Activated CD8-positive, alpha-beta memory T cell treated with anti-CD3 and anti-CD28 coated beads for 1 hour (primary cell): ENCODE data around the gene PGAP2.
"Not testable (repeated sequence)": the region's sequence is repeated elsewhere in the genome, so short reads cannot be mapped to it uniquely, and the experiment has no call there.

ENCODE experiments used
- DNase-seq, 2 donors: peaks; one replicate each; pipeline ENCODE4 v3.0.0-alpha.2; 2020; ENCODE audit warnings: low read depth in 1 of 2; ENCODE audit errors: extremely low read depth in 1 of 2

PGAP2 gene

DNA sequence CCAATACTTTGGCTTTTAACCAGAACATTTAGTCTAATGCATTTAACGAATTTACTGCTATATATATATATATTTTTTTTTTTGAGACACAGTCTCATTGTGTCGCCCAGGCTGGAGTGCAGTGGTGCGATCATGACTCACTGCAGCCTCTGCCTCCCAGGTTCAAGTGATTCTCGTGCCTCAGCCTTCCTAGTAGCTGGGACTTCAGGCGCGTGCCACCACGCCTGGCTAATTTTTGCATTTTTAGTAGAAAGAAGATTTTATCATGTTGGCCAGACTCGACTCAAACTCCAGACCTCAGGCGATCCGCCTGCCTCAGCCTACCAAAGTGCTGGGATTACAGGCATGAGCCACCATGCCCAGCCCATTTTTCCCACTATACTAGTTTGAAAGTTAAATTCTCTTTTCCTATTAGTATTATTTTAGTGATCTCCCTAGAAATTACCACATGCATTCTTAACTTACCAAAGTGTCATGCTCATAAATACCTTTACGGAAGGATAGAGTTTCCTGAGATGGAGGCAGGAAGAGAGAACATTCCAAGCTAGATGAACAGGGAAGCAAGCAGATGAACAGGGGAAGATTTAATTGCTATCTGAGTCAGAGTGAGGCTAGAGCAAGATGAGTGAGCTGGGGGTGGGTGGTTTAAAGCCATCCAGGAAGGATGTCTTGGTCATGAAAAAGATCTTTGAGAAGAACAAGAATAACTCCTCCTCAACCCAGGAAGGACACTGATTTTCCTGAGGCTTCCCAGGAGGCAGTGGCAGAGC lies 4.4 kb upstream of the PGAP2 start:
- DNase-seq, result no peak

DNA sequence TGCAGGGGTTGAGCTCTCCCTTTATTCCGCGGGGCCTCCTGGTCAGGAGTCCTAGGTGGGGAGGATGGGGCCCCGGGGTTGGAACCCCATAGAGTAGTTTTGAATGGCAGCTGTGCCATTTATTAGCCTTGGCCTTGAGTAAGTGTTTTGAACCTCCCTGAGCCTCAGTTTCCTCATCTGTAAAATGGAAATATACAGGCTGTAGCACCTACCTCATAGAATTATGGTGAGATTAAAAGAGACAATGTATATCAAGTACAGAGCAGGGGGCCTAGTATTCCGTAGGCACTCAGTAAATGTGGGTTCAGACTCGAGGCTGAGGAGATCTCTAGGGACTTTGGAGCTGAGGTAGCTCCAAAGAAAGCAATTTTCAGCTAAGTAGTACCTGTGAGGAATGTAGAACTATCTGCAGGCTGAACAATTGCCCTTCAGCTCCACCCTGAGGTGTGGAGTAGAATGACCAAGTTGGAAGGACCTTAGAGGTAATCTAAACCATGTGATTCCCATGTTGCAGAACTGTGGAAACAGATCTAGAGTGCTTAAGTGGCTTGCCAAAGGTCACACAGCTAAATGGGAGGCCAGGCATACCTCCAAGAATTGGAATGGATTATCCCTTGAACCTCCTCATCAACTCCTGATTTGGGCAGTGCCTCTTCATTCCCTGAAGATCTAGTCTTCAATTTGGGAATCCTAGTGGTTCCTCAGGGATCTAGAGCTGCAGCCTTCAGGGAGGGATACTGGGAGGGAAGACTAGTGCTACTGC lies 682 bp downstream of the PGAP2 start:
- no peak for DNase-seq

- DNase-seq, result no peak
These were observed 1.2 kb downstream of the PGAP2 start for GRCh38 chr11:3809624-3809928.

DNA sequence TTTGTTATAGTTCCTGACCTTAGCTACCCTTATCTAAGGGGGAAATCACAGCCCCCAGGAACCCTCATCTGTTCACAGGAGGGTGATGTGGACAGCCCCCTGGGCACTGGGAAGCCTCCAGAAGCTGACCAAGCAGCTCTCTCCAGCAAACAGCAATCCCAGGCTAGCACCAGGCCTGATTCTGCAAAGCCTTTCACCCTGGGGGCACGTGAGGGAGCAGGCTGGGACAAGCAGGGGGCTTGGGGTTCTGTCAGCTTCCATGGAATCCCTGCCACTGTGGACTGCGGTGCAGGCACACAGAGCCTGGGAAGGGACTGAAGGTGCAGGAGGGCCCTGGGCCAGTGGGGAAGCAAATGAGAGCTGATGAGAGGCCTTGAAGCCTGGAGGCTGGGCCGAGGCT lies 2.1 kb downstream of the PGAP2 start:
- no peak for DNase-seq

DNA sequence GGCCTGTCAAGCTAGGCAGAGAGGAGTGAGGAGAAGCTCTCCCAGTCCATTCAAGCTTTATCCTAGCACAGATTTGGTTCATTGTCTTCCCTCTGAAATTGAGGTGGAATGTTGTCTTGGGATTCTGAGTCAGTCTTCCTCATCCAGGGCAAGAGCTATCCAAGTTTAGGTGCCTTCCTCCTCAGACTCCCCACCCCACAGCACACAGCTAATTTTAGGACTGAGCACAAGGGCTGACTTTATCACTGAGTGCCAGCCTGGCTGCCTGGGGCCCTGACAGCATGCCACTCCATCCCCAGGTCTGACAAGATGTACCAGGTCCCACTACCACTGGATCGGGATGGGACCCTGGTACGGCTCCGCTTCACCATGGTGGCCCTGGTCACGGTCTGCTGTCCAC lies 2.6 kb downstream of the PGAP2 start:
- no peak for DNase-seq

DNA sequence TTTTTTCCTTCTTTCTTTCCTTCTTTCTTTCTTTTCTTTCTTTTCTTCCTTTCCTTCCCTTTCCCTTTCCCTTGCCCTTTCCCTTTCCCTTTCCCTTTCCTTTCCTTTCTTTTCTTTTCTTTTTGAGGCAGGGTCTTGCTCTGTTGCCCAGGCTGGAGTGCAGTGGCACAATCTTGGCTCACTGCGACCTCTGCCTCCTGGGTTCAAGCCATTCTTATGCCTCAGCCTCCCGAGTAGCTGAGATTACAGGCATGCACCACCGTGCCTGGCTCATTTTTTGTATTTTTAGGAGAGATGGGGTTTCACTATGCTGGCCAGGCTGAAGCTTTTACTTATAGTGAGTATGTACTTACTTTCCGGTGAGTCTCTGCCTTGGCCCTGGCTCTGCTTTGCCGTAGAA lies 6.5 kb downstream of the PGAP2 start:
- not testable (repeated sequence) for DNase-seq

DNA sequence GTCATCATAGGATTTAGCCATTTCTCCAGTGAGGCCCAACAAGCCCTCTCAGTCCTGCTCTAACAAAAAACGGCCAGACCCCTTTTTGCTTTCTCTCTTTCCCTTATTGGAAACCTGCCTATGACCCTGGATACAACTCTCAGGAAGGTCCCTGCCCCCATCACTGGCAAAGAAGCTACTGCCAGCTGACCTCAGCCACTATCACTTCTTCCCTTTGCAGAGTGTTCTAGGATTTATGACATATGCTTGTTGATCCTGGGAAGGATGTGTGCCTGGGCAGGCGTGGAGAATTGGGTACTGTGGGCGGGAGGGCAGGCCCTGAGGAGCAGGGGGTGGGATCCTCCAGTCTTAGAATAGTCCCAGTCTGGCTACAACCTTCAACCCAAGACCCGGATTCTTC lies 7.5 kb downstream of the PGAP2 start:
- DNase-seq, result no peak

- DNase-seq, result no peak
These were observed 8.3 kb downstream of the PGAP2 start for GRCh38 chr11:3816673-3817072.

GRCh38 chr11:3817181-3817800 lies 8.9 kb downstream of the PGAP2 start:
- DNase-seq, result no peak

DNA sequence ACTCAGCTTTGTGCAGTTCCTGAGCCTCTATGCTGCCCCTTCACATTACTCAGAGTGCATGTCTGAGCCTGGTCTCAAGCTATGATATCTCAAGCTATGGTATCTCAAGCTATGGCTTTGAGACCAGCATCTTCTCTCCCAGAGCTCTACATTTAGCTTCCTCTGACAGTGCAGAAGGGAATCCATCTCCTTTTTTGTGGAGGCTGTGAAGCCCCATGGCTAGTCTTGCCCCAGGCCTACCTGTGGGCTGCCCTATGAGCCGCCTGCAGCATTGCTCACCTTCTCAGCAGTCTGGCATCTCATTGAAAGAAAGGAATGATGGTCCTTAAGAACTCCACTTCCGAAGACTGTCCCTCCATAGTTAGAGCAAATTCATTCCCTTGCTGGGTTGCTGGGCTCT lies 12.6 kb downstream of the PGAP2 start:
- DNase-seq, result no peak

DNA sequence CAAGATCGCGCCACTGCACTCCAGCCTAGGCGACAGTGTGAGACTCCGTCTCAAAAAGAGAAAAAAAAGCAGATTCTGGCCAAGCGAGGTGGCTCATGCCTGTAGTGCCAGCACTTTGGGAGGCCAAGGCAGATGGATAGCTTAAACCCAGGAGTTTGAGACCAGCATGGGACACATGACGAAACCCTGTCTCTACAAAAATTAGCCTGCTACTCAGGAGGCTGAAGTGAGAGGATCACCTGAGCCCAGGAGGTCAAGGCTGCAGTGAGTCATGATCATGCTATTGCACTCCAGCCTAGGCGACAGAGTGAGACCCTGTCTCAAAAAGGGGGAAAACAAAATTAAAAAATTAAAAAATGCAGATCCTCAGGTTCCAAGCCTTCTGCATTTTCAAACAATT lies 14.0 kb downstream of the PGAP2 start:
- no peak for DNase-seq

GRCh38 chr11:3823303-3823702 lies 14.9 kb downstream of the PGAP2 start:
- DNase-seq, result no peak

DNA sequence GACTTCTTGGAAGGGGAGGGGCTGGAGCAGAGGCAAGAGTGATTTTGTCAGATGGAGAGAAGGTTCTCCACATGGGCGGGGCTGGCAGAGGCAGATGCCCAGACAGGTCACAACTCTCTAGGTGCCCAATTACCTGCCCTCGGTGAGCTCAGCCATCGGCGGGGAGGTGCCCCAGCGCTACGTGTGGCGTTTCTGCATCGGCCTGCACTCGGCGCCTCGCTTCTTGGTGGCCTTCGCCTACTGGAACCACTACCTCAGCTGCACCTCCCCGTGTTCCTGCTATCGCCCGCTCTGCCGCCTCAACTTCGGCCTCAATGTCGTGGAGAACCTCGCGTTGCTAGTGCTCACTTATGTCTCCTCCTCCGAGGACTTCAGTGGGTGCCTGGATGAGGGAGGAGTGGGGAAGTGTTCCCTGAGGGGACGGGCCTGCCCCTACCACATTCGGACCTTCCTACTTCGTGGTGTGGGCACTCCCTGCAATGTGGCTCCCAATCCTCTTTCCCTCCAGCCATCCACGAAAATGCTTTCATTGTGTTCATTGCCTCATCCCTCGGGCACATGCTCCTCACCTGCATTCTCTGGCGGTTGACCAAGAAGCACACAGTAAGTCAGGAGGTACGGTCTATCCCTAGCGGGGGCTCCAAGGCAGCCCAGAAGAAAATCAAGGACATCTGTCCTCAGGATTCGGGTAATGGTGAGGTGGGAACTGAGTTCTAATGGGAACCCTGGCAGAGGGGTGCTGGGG lies 15.6 kb downstream of the PGAP2 start:
- no peak for DNase-seq

- peak; percentile 65 to 72 for DNase-seq
These were observed 16.5 kb downstream of the PGAP2 start for GRCh38 chr11:3824714-3825472.

DNA sequence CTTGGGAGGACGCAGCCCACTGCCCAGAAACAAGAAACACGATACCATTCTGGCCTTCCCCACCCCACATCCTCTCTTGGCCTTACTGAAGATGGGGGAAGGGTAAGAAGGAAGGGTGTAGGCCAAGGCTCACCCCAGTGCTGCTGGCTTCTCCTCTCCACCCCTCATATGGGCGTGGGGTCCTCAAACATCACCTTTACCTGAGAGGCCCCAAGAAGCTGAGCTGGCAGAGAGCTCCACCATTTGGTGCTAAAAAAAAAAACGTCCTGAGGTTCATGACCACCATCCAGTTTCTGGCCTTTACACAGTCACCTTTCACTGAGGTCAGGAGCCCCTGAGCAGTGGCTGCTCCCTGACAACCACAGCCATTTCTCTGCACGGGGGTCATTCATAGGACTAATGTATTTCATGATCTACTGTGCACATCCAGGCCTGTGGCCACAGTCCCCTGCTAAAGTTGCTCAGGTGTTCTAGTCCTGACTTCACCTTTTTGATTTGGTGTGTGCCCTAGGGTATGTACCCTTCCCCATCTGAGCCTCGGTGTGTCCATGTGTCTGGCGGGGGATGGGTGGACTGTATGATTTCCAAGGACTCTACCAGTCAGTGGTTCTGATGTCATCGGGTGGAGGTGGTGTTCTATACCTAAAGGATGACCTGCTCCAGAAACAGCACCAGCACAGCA lies 17.3 kb downstream of the PGAP2 start:
- no peak for DNase-seq

DNA sequence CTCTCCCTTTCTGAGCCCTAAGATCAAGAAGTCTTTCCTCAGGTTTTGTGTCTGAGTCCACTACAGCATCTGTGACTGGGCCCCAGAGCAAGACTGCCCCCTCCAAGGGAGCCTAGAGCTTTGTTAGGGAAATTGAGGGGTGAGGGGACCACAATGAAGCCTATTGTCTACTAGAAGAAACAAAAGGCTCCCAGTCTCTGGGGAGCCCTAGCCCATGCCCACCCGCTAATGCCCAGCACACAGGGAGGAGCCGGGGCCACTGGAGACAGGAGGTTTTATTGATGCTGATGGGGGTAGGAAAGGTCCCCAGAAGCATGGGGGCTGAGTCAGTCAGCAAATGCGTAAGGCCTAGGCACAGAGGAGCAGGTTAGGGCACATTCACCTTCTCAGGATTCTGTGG lies 18.4 kb downstream of the PGAP2 start:
- no peak for DNase-seq

- no peak for DNase-seq
These were observed 19.2 kb downstream of the PGAP2 start for GRCh38 chr11:3827434-3828186.

DNA sequence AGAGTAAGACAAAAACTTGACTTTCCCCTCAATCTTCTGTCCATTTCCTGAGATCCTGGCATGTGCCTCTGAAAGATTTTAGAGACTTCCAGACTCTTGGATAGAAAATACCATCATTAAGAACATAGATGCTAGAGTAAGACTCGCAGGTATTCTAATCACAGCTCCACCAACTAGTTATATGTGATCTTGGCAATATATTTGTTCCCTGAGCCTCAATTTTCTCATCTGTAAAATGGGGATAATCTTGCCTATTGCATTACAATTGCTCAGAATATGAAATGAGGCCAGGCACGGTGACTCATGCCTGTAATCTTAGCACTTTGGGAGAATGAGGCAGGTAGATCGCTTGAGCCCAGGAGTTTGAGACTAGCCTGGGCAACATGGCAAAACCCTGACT lies 21.7 kb downstream of the PGAP2 start:
- DNase-seq, result no peak

DNA sequence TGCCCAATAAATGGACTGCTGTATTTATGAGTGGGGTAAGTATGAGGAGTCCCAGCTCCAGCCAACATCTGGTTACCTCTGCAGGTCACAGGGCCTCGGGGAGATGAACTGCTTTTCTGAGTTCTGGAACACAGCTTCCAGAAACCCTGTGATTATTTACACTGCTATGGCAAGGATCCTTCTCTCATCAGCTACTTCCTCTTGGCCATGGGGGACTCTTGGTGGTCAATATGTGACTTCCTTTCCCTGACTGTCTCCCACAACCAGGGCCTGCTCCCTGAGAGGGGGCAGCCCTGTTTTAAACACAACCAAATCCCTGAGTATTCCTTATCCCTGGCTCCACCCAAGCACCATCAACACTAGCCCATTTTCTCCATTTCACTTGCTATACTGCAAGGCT lies 22.4 kb downstream of the PGAP2 start:
- no peak for DNase-seq
